B cell (primary cell): Measurements from ENCODE around the gene IPO8. TPM values are rescaled to one million over a fixed set of nuclear protein-coding genes. Genes with fewer than 3 reads are reported as not detected.

Experiments
- ATAC-seq: fragments of 200-7000 bp; cut with Tn5 transposase; one replicate; pipeline ENCODE4 v1.10.0; 2021; ENCODE audit warnings: low read depth, mild to moderate bottlenecking, moderate number of reproducible peaks, moderate library complexity
- CTCF ChIA-PET: fragments of 350-600 bp; sonication (Branson Sonifier 250); formaldehyde crosslinking; loops from one replicate; lab custom pipeline; 2021; ENCODE audit warnings: antibody characterized with exemption, inconsistent platforms; lab: Charles Lee
- POLR2A ChIA-PET: fragments of 350-600 bp; sonication (Branson Sonifier 250); formaldehyde crosslinking; loops from one replicate; lab custom pipeline; 2021; ENCODE audit warnings: antibody characterized with exemption; lab: Charles Lee
- DNase-seq: peaks from one replicate; pipeline ENCODE4 v3.0.0; 2013
- H2AFZ ChIP-seq: 2 replicates; pipeline ENCODE4 v1.6.1; 2012; ENCODE audit warnings: mild to moderate bottlenecking, low read depth, low read length; ENCODE audit not compliant: insufficient read depth, poor library complexity, severe bottlenecking
- H3K27ac ChIP-seq, 2 donors: 1 replicate in 1 of 2; 2 replicates in 1 of 2; pipeline ENCODE4 v1.5.1; 2012 to 2013; ENCODE audit warnings: low read length in 2 of 2, mild to moderate bottlenecking in 2 of 2, moderate library complexity in 1 of 2
- H3K27me3 ChIP-seq, 4 experiments: fragments of 200-600 bp in 1 of 4; sonication (generic) in 1 of 4; replicated peaks in 1 of 4; 1 replicate in 2 of 4; 2 replicates in 2 of 4; pipeline versions ENCODE4 v1.6.1 to v1.7.0; 2013 to 2016; ENCODE audit warnings: low read length in 3 of 4, mild to moderate bottlenecking in 2 of 4, mixed read lengths in 1 of 4, moderate library complexity in 1 of 4; ENCODE audit not compliant: insufficient read depth in 4 of 4, control insufficient read depth in 3 of 4; ENCODE audit errors: control extremely low read depth in 1 of 4
- H3K36me3 ChIP-seq, 2 experiments: replicated peaks in 1 of 2; 1 replicate in 1 of 2; 2 replicates in 1 of 2; pipeline versions ENCODE4 v1.6.1 to v1.7.1; 2013; ENCODE audit warnings: low read length in 1 of 2; ENCODE audit not compliant: insufficient read depth in 2 of 2, control insufficient read depth in 1 of 2; ENCODE audit errors: control extremely low read depth in 1 of 2, extremely low read depth in 1 of 2
- H3K4me1 ChIP-seq, 2 donors: fragments of 200-600 bp in 1 of 2; sonication (generic) in 1 of 2; 1 replicate in 1 of 2; 2 replicates in 1 of 2; pipeline versions ENCODE4 v1.5.1 to v1.6.1; 2013 to 2017; ENCODE audit warnings: low read length in 2 of 2; ENCODE audit not compliant: control insufficient read depth in 2 of 2, insufficient read depth in 2 of 2
- H3K4me2 ChIP-seq: replicated peaks from 2 replicates; pipeline ENCODE3; 2012; ENCODE audit warnings: mild to moderate bottlenecking, low read depth, low read length; ENCODE audit not compliant: poor library complexity, severe bottlenecking
- H3K4me3 ChIP-seq, 5 experiments: fragments of 200-600 bp in 1 of 5; sonication (generic) in 1 of 5; 1 replicate in 3 of 5; 2 replicates in 2 of 5; pipeline versions ENCODE4 v1.5.1 to v1.7.0; 2011 to 2016; ENCODE audit warnings: low read length in 4 of 5, mild to moderate bottlenecking in 4 of 5, low read depth in 2 of 5, control low read depth in 1 of 5, moderate library complexity in 1 of 5; ENCODE audit not compliant: insufficient read depth in 1 of 5; ENCODE audit errors: control extremely low read depth in 1 of 5, extremely low read depth in 1 of 5
- H3K79me2 ChIP-seq: fragments of 200-600 bp; sonication (generic); one replicate; pipeline ENCODE4 v1.6.0; 2016; ENCODE audit warnings: low read length; ENCODE audit not compliant: control insufficient read depth, insufficient read depth
- H3K9ac ChIP-seq: fragments of 200-600 bp; sonication (generic); 2 replicates; pipeline ENCODE4 v1.6.1; 2017; ENCODE audit warnings: mild to moderate bottlenecking, low read length, moderate library complexity
- H3K9me3 ChIP-seq, 3 donors: one replicate each; pipeline versions ENCODE4 v1.6.1 to v1.7.1; 2013; ENCODE audit warnings: low read length in 2 of 3; ENCODE audit not compliant: control insufficient read depth in 2 of 3, insufficient read depth in 1 of 3; ENCODE audit errors: control extremely low read depth in 1 of 3
- H4K20me1 ChIP-seq: 2 replicates; pipeline ENCODE4 v1.6.0; 2012; ENCODE audit warnings: mild to moderate bottlenecking, low read length; ENCODE audit not compliant: insufficient read depth, control insufficient read depth, poor library complexity, severe bottlenecking
- H3K27ac Mint-ChIP-seq: one replicate; pipeline ENCODE4 v1.8.0; 2021; ENCODE audit warnings: mixed read lengths
- H3K27me3 Mint-ChIP-seq: one replicate; pipeline ENCODE4 v1.8.0; 2021; ENCODE audit warnings: mixed read lengths
- H3K4me1 Mint-ChIP-seq: one replicate; pipeline ENCODE4 v1.8.0; 2021; ENCODE audit warnings: mixed read lengths
- H3K4me3 Mint-ChIP-seq: one replicate; pipeline ENCODE4 v1.8.0; 2021; ENCODE audit warnings: mixed read lengths
- H3K9me3 Mint-ChIP-seq: one replicate; pipeline ENCODE4 v1.8.0; 2022; ENCODE audit warnings: mixed read lengths; ENCODE audit not compliant: insufficient read depth
- EZH2 ChIP-seq: IDR thresholded peaks from 2 replicates; pipeline ENCODE4 v1.6.1; 2012; ENCODE audit warnings: borderline replicate concordance, low read depth, mild to moderate bottlenecking, moderate library complexity, low read length; ENCODE audit not compliant: insufficient read depth, poor library complexity, severe bottlenecking
- WGBS: methylation state at CpG from one replicate; pipeline ENCODE4 v1.1.5; 2013; ENCODE audit warnings: missing lambda C conversion rate; ENCODE audit not compliant: insufficient coverage; 5-methylcytosine and 5-hydroxymethylcytosine counted together
- intact Hi-C: fragments of 100-400 bp; cut with micrococcal nuclease; formaldehyde crosslinking; loops from one replicate; pipeline ENCODE4 v1.10.0; 2022
- polyA plus RNA-seq: library from polyadenylated mRNA; depleted of rRNA; stranded (reverse); fragments of >200 nt; gene quantifications from 2 replicates; pipeline ENCODE4 v1.2.3, GENCODE V29; 2012
- total RNA-seq, 2 donors: library from RNA; stranded (reverse); fragments of 120-200 nt in 1 of 2; gene quantifications; 1 replicate in 1 of 2; 2 replicates in 1 of 2; pipeline versions ENCODE4 v1.2.3 to v1.2.4, GENCODE V29; 2013 to 2022
- TF ChIP-seq, protein P1 (sequence below): fragments of 200-600 bp; IDR thresholded peaks from one replicate; pipeline ENCODE4 v1.8.0; 2022; ENCODE audit warnings: antibody characterized with exemption, mild to moderate bottlenecking

Gene IPO8
- total and polyA plus RNA-seq, 2 donors (not counting 1 experiment from before 2014, with no cell fraction given), result 7.5 to 58.1 TPM

DNA sequence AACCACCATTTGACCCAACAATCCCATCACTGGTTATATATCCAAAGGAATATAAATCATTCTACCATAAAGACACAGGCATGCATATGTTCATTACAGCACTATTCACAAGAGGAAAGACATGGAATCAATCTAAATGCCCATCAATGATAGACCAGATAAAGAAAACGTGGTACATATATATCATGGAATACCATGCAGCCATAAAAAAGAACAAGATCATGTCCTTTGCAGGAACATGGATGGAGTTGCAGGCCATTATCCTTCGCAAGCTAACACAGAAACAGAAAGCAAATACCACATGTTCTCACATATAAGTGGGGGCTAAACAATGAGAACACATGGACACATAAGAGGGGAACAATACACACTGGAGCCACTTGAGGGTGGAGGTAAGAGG, 43.4 kb upstream of the IPO8 start:
- Histone ChIP-seq H3K4me3 (no peak overlapping the region), H3K27me3 (no peaks in the 10 kb centered on the region), H3K36me3 (peaks cover 4 to 13% of the 10 kb centered on the region in 2 experiments), H2AFZ (no peak overlapping the region), H4K20me1 (no peaks in the 10 kb centered on the region), H3K4me2 (no peak overlapping the region), H3K4me1 (no peaks in the 10 kb centered on the region), H3K9ac (no peak overlapping the region), H3K79me2 (peaks cover 11% of the 10 kb centered on the region), H3K27ac (no peak overlapping the region), H3K9me3 (no peaks in the 10 kb centered on the region)
- CTCF ChIA-PET, result no interaction called here
- intact Hi-C loops, result no loop called here
- Mint-ChIP-seq H3K9me3 (no peaks in the 10 kb centered on the region), H3K27ac (no peak overlapping the region), H3K27me3 (no peaks in the 10 kb centered on the region), H3K4me1 (no peaks in the 10 kb centered on the region), H3K4me3 (no peak overlapping the region)
- no peak for TF ChIP-seq EZH2
- TF ChIP-seq, protein P1, sequence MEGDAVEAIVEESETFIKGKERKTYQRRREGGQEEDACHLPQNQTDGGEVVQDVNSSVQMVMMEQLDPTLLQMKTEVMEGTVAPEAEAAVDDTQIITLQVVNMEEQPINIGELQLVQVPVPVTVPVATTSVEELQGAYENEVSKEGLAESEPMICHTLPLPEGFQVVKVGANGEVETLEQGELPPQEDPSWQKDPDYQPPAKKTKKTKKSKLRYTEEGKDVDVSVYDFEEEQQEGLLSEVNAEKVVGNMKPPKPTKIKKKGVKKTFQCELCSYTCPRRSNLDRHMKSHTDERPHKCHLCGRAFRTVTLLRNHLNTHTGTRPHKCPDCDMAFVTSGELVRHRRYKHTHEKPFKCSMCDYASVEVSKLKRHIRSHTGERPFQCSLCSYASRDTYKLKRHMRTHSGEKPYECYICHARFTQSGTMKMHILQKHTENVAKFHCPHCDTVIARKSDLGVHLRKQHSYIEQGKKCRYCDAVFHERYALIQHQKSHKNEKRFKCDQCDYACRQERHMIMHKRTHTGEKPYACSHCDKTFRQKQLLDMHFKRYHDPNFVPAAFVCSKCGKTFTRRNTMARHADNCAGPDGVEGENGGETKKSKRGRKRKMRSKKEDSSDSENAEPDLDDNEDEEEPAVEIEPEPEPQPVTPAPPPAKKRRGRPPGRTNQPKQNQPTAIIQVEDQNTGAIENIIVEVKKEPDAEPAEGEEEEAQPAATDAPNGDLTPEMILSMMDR, result no peak
- POLR2A ChIA-PET, result no interaction called here
- DNase-seq (no peak), ATAC-seq (no peak)
- no CpG with 5 or more reads among the region's 2 CpGs for WGBS

DNA sequence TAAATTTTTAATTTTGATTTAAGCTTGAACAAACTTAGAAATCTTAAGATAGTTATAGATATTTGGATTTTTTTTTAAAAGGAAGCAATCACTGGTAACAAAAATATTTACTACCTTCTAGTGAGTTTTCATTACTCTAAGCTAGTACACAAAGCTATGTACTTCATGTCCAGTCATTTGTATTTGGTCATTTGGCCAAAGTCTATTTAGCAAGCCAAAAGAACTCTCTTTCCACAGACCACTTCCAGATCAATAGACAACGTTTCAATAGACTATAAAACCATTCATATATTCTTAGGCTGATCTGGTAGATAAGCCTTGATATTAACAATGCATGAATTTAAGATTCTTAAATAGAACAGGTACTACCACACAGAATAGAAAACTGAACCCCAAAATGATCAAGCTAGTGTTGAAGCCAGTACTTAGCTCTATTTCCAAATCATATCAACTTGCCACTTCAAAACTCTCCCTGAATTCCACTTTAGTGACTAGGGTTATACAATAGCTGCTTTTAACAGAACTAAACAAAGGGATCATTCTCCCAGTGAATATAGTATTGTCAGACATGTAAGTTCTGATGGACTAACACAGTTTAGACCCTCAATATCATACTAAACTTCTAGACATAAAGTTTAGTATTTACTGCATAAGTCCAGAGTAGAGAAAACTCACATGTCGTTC, 37.4 kb upstream of the IPO8 start:
- H3K9me3 Mint-ChIP-seq, result no peaks in the 10 kb centered on the region
- POLR2A ChIA-PET, result no interaction called here
- no peaks in the 10 kb centered on the region for H3K27me3 Mint-ChIP-seq

More for the DNA sequence above, 37.4 kb upstream of the IPO8 start:
- WGBS, result no CpG with 5 or more reads among the region's 2 CpGs
- Histone ChIP-seq H3K79me2 (peaks cover 9% of the 10 kb centered on the region), H2AFZ (no peak overlapping the region), H4K20me1 (no peaks in the 10 kb centered on the region), H3K9me3 (no peaks in the 10 kb centered on the region), H3K36me3 (peaks cover 6 to 37% of the 10 kb centered on the region in 2 experiments), H3K4me1 (no peaks in the 10 kb centered on the region), H3K4me3 (no peak overlapping the region), H3K9ac (no peak overlapping the region), H3K27ac (no peak overlapping the region), H3K27me3 (no peaks in the 10 kb centered on the region), H3K4me2 (no peak overlapping the region)
- ATAC-seq, result no peak
- no peak for DNase-seq
- no peak overlapping the region for H3K27ac Mint-ChIP-seq
- CTCF ChIA-PET, result no interaction called here
- no peaks in the 10 kb centered on the region for H3K4me1 Mint-ChIP-seq
- TF ChIP-seq EZH2, result no peak
- TF ChIP-seq, protein P1, result no peak
- intact Hi-C loops, result no loop called here
- H3K4me3 Mint-ChIP-seq, result no peak overlapping the region
